Vagina (tissue), 2 donors: Measurements from ENCODE around the gene NRDE2. TPM values are rescaled to one million over a fixed set of nuclear protein-coding genes. Genes with fewer than 3 reads are reported as not detected.

Experiments
- DNase-seq, 2 donors: peaks; one replicate each; pipeline ENCODE4 v3.0.0-alpha.2; 2017; ENCODE audit errors: extremely low spot score in 2 of 2
- H3K27ac ChIP-seq: fragments of 200-600 bp; sonication (generic); one replicate; pipeline ENCODE4 v1.5.1; 2019
- H3K27me3 ChIP-seq: fragments of 200-600 bp; sonication (generic); one replicate; pipeline ENCODE4 v1.5.1; 2019
- H3K36me3 ChIP-seq, 2 donors: fragments of 200-600 bp; sonication (generic); one replicate each; pipeline ENCODE4 v1.5.1; 2017 to 2019
- H3K4me1 ChIP-seq: fragments of 200-600 bp; sonication (generic); one replicate; pipeline ENCODE4 v1.5.1; 2019
- H3K4me3 ChIP-seq, 2 donors: fragments of 200-600 bp; sonication (generic); 1 replicate in 1 of 2; 2 replicates in 1 of 2; pipeline ENCODE4 v1.5.1; 2016 to 2019
- H3K9me3 ChIP-seq: fragments of 200-600 bp; sonication (generic); one replicate; pipeline ENCODE4 v1.5.1; 2019
- POLR2A ChIP-seq, 2 donors: fragments of 450-650 bp; IDR thresholded peaks; one replicate each; pipeline ENCODE4 v1.6.1; 2017; ENCODE audit warnings: antibody characterized with exemption in 2 of 2, mild to moderate bottlenecking in 2 of 2, moderate library complexity in 2 of 2
- POLR2AphosphoS5 ChIP-seq, 2 donors: sonication (generic); formaldehyde crosslinking; IDR thresholded peaks; one replicate each; pipeline ENCODE4 v1.9.0; 2017; ENCODE audit warnings: antibody characterized with exemption in 2 of 2, mild to moderate bottlenecking in 2 of 2, low read depth in 1 of 2; ENCODE audit not compliant: insufficient read depth in 1 of 2
- intact Hi-C: fragments of 100-400 bp; cut with DNase I; formaldehyde crosslinking; loops from one replicate; pipeline ENCODE4 v1.15.1; 2023
- total RNA-seq: library from RNA; depleted of rRNA; stranded (reverse); fragments of >200 nt; gene quantifications from one replicate; pipeline ENCODE4 v1.2.3, GENCODE V29; 2016
- TF ChIP-seq, protein P1 (sequence below), 3 experiments: fragments of 450-650 bp in 2 of 3; fragments of 200-600 bp in 1 of 3; sonication (generic) in 1 of 3; IDR thresholded peaks; one replicate each; pipeline ENCODE4 v1.5.1; 2017 to 2019; ENCODE audit warnings: antibody characterized with exemption in 3 of 3, mild to moderate bottlenecking in 2 of 3, moderate library complexity in 2 of 3

The NRDE2 gene
- total RNA-seq, 1 donor from 2014 or later: 7.9 TPM

DNA sequence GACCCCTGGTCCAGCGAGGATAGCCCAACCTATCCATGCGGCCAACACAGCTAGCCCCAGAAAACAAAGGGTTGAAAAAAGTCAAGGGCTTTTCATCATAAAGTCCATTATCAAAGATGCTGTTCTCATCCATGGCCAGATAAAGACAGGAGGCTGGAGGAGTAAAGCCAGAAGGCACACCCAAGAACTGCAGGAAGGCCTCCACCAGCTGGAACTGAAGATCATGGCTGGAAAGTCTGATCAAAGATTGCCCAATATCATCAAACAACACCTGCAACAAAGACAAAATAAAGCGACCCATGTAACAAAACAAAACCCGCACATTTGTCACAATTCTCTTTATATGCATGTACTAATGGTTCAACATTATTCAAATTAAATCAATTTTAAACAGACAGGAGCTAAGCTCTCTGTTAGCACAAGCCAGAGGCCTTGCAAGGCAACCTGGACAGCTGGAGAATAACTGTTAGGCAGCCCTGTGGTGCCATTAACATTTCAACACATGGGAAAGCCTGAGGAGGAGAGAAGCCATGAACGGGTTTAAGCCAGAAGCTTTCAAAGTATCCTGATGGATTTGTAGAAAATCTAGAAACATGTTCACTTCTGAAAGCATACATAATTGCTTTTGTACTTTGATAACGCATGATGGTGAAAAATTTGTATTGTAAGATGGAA is 41.3 kb downstream of the NRDE2 start:
- Histone ChIP-seq H3K9me3 (no peaks in the 10 kb centered on the region), H3K4me1 (no peaks in the 10 kb centered on the region), H3K36me3 (peaks cover 0 to 55% of the 10 kb centered on the region in 2 donors), H3K27ac (no peak overlapping the region), H3K4me3 (no peak overlapping the region), H3K27me3 (no peaks in the 10 kb centered on the region)
- DNase-seq: no peak
- TF ChIP-seq, protein P1, sequence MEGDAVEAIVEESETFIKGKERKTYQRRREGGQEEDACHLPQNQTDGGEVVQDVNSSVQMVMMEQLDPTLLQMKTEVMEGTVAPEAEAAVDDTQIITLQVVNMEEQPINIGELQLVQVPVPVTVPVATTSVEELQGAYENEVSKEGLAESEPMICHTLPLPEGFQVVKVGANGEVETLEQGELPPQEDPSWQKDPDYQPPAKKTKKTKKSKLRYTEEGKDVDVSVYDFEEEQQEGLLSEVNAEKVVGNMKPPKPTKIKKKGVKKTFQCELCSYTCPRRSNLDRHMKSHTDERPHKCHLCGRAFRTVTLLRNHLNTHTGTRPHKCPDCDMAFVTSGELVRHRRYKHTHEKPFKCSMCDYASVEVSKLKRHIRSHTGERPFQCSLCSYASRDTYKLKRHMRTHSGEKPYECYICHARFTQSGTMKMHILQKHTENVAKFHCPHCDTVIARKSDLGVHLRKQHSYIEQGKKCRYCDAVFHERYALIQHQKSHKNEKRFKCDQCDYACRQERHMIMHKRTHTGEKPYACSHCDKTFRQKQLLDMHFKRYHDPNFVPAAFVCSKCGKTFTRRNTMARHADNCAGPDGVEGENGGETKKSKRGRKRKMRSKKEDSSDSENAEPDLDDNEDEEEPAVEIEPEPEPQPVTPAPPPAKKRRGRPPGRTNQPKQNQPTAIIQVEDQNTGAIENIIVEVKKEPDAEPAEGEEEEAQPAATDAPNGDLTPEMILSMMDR (IDR thresholded peaks at IDR 0.05): no peak
- TF ChIP-seq POLR2A (IDR thresholded peaks at IDR 0.05): no peak
- no peak for TF ChIP-seq POLR2AphosphoS5 (IDR thresholded peaks at IDR 0.05; ENCODE audit: insufficient read depth in 1 of 2, low read depth in 1 of 2)
- intact Hi-C loops: no loop called here

DNA sequence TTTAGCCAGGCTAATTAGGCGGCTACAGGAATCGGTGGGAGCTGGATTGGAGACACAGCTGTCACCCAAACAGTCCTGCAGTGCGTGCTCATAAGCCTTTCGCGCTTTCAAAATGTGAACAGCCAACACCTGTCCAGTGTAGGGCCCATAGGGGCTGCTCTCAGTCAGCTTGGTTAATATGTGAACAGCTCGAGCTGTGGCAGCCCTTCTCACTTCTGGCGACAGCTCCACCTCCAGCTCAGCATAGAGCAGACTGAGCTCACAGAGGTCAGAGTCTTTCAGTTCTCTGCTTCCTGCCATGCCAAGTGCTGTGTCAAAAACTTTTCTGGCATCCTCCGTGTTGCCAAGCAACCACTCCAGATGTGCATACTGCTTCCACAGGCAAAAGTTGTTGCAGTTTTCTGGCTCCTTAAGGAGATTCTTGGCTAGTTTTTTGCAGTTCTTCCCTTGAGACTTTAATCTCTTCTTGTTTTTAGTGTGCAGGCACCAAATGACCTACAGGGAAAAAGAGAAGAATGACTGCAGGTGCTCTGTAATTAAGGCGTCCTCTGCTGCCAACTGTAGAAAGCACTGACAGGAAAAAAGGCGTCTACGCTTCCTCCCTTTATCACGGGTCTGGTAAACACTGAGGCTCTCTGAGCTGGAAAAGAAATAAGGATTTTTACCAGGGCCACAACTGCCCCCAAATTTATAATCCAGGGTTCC is 42.9 kb downstream of the NRDE2 start:
- no peaks in the 10 kb centered on the region for H3K4me1 ChIP-seq
- no peaks in the 10 kb centered on the region for H3K9me3 ChIP-seq
- H3K4me3 ChIP-seq: no peak overlapping the region
- intact Hi-C loops: no loop called here
- H3K27me3 ChIP-seq: no peaks in the 10 kb centered on the region
- H3K36me3 ChIP-seq: peaks cover 0 to 51% of the 10 kb centered on the region in 2 donors
- no peak for DNase-seq
- TF ChIP-seq, protein P1 (IDR thresholded peaks at IDR 0.05): no peak
- TF ChIP-seq POLR2AphosphoS5 (IDR thresholded peaks at IDR 0.05; ENCODE audit: insufficient read depth in 1 of 2, low read depth in 1 of 2) (no peak), POLR2A (IDR thresholded peaks at IDR 0.05) (no peak)
- H3K27ac ChIP-seq: no peak overlapping the region

DNA sequence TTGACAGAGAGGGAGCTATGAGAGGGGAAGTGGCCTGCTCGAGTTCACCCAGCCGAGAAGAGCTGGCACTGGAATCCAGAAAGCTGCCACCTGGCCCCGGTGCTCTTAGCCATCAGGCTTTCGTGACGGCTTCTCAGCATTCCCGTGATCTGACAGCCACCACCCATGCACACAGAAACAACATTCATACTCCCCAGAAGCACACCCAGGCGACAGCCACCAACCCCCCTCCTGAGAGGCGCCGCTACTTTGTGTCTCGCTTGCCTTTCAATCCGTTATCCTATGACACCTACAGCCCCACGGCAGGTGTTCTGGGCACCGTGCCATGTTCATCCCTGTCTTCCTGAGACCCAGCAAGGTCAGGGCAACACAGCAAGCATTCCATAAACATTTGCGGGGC is 44.0 kb downstream of the NRDE2 start:
- TF ChIP-seq POLR2AphosphoS5 (IDR thresholded peaks at IDR 0.05; ENCODE audit: insufficient read depth in 1 of 2, low read depth in 1 of 2) (no peak), POLR2A (IDR thresholded peaks at IDR 0.05) (no peak)
- TF ChIP-seq, protein P1 (IDR thresholded peaks at IDR 0.05): no peak
- Histone ChIP-seq H3K27ac (no peak overlapping the region), H3K4me3 (no peak overlapping the region), H3K36me3 (peaks cover 0 to 48% of the 10 kb centered on the region in 2 donors), H3K27me3 (no peaks in the 10 kb centered on the region), H3K4me1 (no peaks in the 10 kb centered on the region), H3K9me3 (no peaks in the 10 kb centered on the region)
- intact Hi-C loops: no loop called here
- no peak for DNase-seq

DNA sequence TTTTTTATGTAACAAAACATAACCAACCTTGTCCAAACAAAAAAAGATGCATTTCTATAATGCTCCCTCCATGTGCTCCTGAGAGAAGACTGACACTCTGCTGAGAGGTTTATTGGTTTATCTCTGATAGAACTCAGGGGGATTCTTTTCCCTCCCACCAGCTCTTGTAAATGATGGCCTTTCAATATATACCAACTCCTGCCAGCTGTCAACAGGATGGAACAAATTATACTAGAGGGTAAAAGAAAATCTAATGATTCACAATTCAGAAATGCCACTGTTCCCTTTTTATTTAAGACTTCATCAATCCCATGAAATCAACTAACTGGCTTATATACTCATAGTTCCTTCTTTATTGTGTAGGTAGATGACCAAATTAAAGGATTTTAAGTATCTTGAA is 50.0 kb downstream of the NRDE2 start:
- H3K4me3 ChIP-seq: no peak overlapping the region
- peaks cover 0 to 31% of the 10 kb centered on the region in 2 donors for H3K36me3 ChIP-seq
- no peaks in the 10 kb centered on the region for H3K4me1 ChIP-seq
- H3K27me3 ChIP-seq: no peaks in the 10 kb centered on the region
- no peak overlapping the region for H3K27ac ChIP-seq
- TF ChIP-seq, protein P1 (IDR thresholded peaks at IDR 0.05): no peak
- TF ChIP-seq POLR2A (IDR thresholded peaks at IDR 0.05) (no peak), POLR2AphosphoS5 (IDR thresholded peaks at IDR 0.05; ENCODE audit: insufficient read depth in 1 of 2, low read depth in 1 of 2) (no peak)
- intact Hi-C loops: no loop called here
- H3K9me3 ChIP-seq: no peaks in the 10 kb centered on the region
- DNase-seq: no peak

DNA sequence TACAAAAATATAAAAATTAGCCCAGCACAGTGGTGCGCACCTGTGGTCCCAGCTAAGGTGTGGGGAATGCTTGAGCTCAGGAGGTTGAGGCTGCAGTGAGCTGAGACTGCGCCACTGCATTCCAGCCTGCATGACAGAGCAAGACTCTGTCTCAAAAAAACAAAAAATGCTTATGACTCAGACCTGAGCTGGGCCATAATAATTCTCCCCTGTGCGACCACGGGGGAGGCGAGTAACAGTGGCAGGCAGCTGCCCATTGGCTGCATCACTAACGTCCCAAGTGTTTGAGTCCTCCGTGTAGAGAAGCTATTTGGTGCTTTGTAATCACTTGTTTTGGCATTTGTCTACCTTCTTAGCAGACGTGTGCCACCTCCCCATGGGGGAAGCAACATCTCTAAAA is 50.5 kb downstream of the NRDE2 start:
- Histone ChIP-seq H3K27me3 (no peaks in the 10 kb centered on the region), H3K4me3 (no peak overlapping the region), H3K27ac (no peak overlapping the region), H3K4me1 (no peaks in the 10 kb centered on the region), H3K9me3 (no peaks in the 10 kb centered on the region), H3K36me3 (peaks cover 0 to 31% of the 10 kb centered on the region in 2 donors)
- intact Hi-C loops: no loop called here
- no peak for DNase-seq
- TF ChIP-seq POLR2AphosphoS5 (IDR thresholded peaks at IDR 0.05; ENCODE audit: insufficient read depth in 1 of 2, low read depth in 1 of 2): no peak
